OCI-LY1 (cell line): Measurements from ENCODE around the gene NCAPG.

ENCODE experiments used
- H2AFZ ChIP-seq: fragments of 200-600 bp; sonication (generic), shearing (Covaris generic); 2 replicates; pipeline ENCODE4 v1.6.0; 2014; ENCODE audit warnings: antibody characterized with exemption, mild to moderate bottlenecking, low read length
- H3F3A ChIP-seq: fragments of 200-600 bp; sonication (generic), shearing (Covaris generic); 2 replicates; pipeline ENCODE4 v1.6.0; 2014; ENCODE audit warnings: mild to moderate bottlenecking, antibody characterized with exemption, low read length, moderate library complexity; ENCODE audit not compliant: insufficient read depth
- H3K27ac ChIP-seq: fragments of 200-600 bp; sonication (generic); 2 replicates; pipeline ENCODE4 v1.5.1; 2014; ENCODE audit warnings: low read length, mixed run types, mild to moderate bottlenecking, low read depth; ENCODE audit not compliant: poor library complexity, severe bottlenecking
- H3K27me3 ChIP-seq: fragments of 200-600 bp; sonication (generic); 2 replicates; pipeline ENCODE4 v1.6.0; 2014; ENCODE audit warnings: antibody characterized with exemption, mild to moderate bottlenecking, low read length, moderate library complexity; ENCODE audit not compliant: insufficient read depth
- H3K36me3 ChIP-seq: fragments of 200-600 bp; sonication (generic); 2 replicates; pipeline ENCODE4 v1.6.1; 2014; ENCODE audit warnings: mild to moderate bottlenecking, antibody characterized with exemption, low read length, moderate library complexity, mixed read lengths; ENCODE audit not compliant: insufficient read depth
- H3K4me1 ChIP-seq: fragments of 200-600 bp; sonication (generic); 2 replicates; pipeline ENCODE4 v1.5.1; 2014; ENCODE audit warnings: mild to moderate bottlenecking, low read length, moderate library complexity; ENCODE audit not compliant: insufficient read depth, severe bottlenecking
- H3K4me2 ChIP-seq: fragments of 200-600 bp; sonication (generic), shearing (Covaris generic); 2 replicates; pipeline ENCODE4 v1.6.1; 2014; ENCODE audit warnings: low read length
- H3K4me3 ChIP-seq: fragments of 200-600 bp; sonication (generic); 2 replicates; pipeline ENCODE4 v1.5.1; 2014; ENCODE audit warnings: low read length, low read depth, mild to moderate bottlenecking, mixed read lengths; ENCODE audit not compliant: poor library complexity, severe bottlenecking
- H3K79me2 ChIP-seq: fragments of 200-600 bp; shearing (Covaris generic); 2 replicates; pipeline ENCODE4 v1.6.1; 2016; ENCODE audit warnings: mixed run types, low read length, mixed read lengths; ENCODE audit not compliant: insufficient read depth
- H3K9ac ChIP-seq: fragments of 200-600 bp; sonication (generic), shearing (Covaris generic); 2 replicates; pipeline ENCODE4 v1.6.1; 2014; ENCODE audit warnings: mild to moderate bottlenecking, low read length, mixed read lengths
- H3K9me2 ChIP-seq: fragments of 200-600 bp; sonication (generic), shearing (Covaris generic); 2 replicates; pipeline ENCODE4 v1.6.1; 2014; ENCODE audit warnings: low read depth, mild to moderate bottlenecking, low read length, mixed read lengths
- H3K9me3 ChIP-seq: fragments of 200-600 bp; shearing (Covaris generic); 2 replicates; pipeline ENCODE4 v1.6.1; 2014; ENCODE audit warnings: low read length, mixed read lengths
- H4K20me1 ChIP-seq: fragments of 200-600 bp; sonication (generic), shearing (Covaris generic); 2 replicates; pipeline ENCODE4 v1.6.0; 2016; ENCODE audit warnings: mild to moderate bottlenecking, low read length; ENCODE audit not compliant: insufficient read depth
- CTCF ChIP-seq: fragments of 200-600 bp; sonication (generic), shearing (Covaris generic); IDR thresholded peaks from 2 replicates; pipeline ENCODE4 v1.5.1; 2017; ENCODE audit warnings: mild to moderate bottlenecking, antibody characterized with exemption, low read length, moderate library complexity, mixed read lengths
- EZH2 ChIP-seq: fragments of 200-600 bp; sonication (generic), shearing (Covaris generic); IDR thresholded peaks from 2 replicates; pipeline ENCODE4 v1.8.0; 2017; ENCODE audit warnings: borderline replicate concordance, mixed run types, mild to moderate bottlenecking, antibody characterized with exemption, low read length, moderate library complexity, mixed read lengths

Gene NCAPG

GRCh38 chr4:17780501-17781299 lies 30.1 kb upstream of the NCAPG start:
- Histone ChIP-seq H3K9me2 (no peaks in the 10 kb centered on the region), H3K4me2 (no peak overlapping the region), H3K9ac (no peak overlapping the region), H3K4me1 (no peaks in the 10 kb centered on the region), H3K9me3 (no peaks in the 10 kb centered on the region), H3K4me3 (no peak overlapping the region), H4K20me1 (no peaks in the 10 kb centered on the region), H3K36me3 (no peaks in the 10 kb centered on the region), H3K27ac (no peak overlapping the region), H3K27me3 (no peaks in the 10 kb centered on the region), H2AFZ (no peak overlapping the region), H3F3A (no peaks in the 10 kb centered on the region), H3K79me2 (no peaks in the 10 kb centered on the region)
- TF ChIP-seq EZH2: no peak
- no peak for TF ChIP-seq CTCF

DNA sequence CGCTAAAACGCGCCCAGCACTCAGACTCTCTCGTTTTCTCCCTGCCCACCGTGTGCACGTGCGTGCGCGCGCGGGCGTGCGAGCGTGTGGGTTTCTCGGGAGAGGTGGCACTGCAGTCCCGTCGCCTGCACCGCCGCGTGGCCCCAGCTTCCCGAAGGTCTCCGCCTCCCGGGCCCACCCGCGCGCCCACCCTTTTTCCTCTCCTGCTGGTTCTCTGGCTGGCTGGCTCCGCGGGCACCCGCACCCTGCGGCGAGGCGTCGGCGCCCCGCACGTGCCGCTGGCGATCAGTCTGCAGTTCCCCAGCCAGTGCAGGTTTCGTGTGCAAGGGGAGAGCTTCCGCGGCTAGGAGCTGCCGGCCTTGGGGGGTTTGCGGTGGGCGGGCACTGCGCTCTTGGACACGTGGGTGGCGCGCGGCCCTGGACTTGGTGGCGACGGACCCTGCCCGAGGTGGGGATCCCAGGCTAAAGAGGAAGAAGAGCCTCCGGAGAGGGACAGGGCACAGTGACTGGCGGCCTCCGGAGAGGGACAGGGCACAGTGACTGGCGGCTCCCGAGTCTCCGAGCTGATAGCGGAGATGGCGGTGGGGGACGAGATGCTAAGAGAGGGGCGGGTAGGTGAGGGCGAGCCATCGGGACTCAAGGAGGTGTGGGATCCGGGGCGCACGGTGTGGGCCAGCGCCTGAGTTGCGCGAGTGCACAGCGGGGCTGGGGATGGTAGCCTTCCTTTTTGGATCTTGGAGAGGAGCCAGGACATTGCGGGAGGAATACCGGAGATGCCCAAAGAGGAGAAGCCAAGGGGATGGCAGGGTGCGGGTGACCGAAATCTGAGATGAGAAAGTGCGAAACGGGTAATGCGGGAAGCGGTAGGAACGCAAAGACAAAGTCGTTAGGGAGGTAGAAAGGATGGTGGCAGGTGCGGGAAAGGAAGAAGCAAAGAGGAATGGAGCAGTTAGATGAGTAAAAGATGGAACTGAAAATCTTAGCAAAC lies 29.2 kb upstream of the NCAPG start, which contains the start of gene FAM184B:
TSS of gene FAM184B (minus strand) at position 322 of the 988 bp plus-strand sequence. CDS start 322 bp downstream, outside the sequence.
- Histone ChIP-seq H3K9me2 (no peaks in the 10 kb centered on the region), H3K4me3 (no peak within 1 kb of the TSS), H3K36me3 (no peaks in the 10 kb centered on the region), H3K9me3 (no peaks in the 10 kb centered on the region), H3K9ac (no peak within 1 kb of the TSS), H3F3A (no peaks in the 10 kb centered on the region), H3K79me2 (no peaks in the 10 kb centered on the region), H4K20me1 (no peaks in the 10 kb centered on the region), H3K27ac (no peak within 1 kb of the TSS), H3K4me1 (no peaks in the 10 kb centered on the region), H3K4me2 (no peak within 1 kb of the TSS), H3K27me3 (no peaks in the 10 kb centered on the region), H2AFZ (no peak within 1 kb of the TSS)
- TF ChIP-seq EZH2 (no peak), CTCF (no peak)

DNA sequence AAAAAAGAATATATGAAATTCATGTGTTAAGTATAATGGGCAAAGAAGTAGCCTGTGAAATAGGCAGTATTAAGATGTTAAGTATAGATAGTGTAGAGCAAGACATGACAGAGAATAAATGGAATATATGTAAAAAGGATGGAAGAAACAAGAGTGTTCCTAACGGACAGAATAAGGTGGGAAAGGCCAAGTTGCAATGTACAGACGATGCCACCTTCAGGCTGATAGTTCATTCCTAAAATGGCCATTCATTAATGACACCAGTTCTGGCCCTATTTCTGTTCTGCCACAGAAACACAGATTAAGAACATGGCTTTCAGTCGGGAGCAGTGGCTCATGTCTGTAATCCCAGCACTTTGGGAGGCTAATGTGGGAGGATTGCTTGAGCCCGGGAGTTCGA lies 24.9 kb upstream of the NCAPG start:
- H4K20me1 ChIP-seq: no peaks in the 10 kb centered on the region
- no peak overlapping the region for H3K27ac ChIP-seq
- no peaks in the 10 kb centered on the region for H3K36me3 ChIP-seq
- no peak overlapping the region for H3K4me3 ChIP-seq
- no peaks in the 10 kb centered on the region for H3K27me3 ChIP-seq
- no peaks in the 10 kb centered on the region for H3K79me2 ChIP-seq
- H2AFZ ChIP-seq: no peak overlapping the region
- no peak overlapping the region for H3K4me2 ChIP-seq
- no peaks in the 10 kb centered on the region for H3F3A ChIP-seq
- no peaks in the 10 kb centered on the region for H3K4me1 ChIP-seq
- no peaks in the 10 kb centered on the region for H3K9me3 ChIP-seq
- TF ChIP-seq EZH2 (no peak), CTCF (no peak)
- H3K9me2 ChIP-seq: no peaks in the 10 kb centered on the region
- no peak overlapping the region for H3K9ac ChIP-seq
